ENCODE measurements around the gene ADORA2B.
"Not testable (repeated sequence)": the region's sequence is repeated elsewhere in the genome, so short reads cannot be mapped to it uniquely, and the experiment has no call there.

The ADORA2B gene

GRCh38 chr17:15944759-15945526 lies at the start of gene ADORA2B:
Gene ADORA2B (plus strand): TSS chr17:15945130. CDS start chr17:15945249, 119 bp downstream.
- no peak for DNase-seq (ENCODE audit: low read depth)
- TF ChIP-seq, protein P1, sequence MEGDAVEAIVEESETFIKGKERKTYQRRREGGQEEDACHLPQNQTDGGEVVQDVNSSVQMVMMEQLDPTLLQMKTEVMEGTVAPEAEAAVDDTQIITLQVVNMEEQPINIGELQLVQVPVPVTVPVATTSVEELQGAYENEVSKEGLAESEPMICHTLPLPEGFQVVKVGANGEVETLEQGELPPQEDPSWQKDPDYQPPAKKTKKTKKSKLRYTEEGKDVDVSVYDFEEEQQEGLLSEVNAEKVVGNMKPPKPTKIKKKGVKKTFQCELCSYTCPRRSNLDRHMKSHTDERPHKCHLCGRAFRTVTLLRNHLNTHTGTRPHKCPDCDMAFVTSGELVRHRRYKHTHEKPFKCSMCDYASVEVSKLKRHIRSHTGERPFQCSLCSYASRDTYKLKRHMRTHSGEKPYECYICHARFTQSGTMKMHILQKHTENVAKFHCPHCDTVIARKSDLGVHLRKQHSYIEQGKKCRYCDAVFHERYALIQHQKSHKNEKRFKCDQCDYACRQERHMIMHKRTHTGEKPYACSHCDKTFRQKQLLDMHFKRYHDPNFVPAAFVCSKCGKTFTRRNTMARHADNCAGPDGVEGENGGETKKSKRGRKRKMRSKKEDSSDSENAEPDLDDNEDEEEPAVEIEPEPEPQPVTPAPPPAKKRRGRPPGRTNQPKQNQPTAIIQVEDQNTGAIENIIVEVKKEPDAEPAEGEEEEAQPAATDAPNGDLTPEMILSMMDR (conservative IDR thresholded peaks at IDR 0.05; ENCODE audit: low read depth, low read length) = peak; percentile 47
- peak within 1 kb of the TSS; percentile 72 for H3K4me3 ChIP-seq (ENCODE audit: low read length)

GRCh38 chr17:15896277-15896676 lies 48.7 kb upstream of the ADORA2B start:
- no peak for DNase-seq (ENCODE audit: low read depth)
- H3K4me3 ChIP-seq (ENCODE audit: low read length) = no peak overlapping the region
- TF ChIP-seq, protein P1 (conservative IDR thresholded peaks at IDR 0.05; ENCODE audit: low read depth, low read length) = no peak

GRCh38 chr17:15896834-15897233 lies 48.1 kb upstream of the ADORA2B start:
- DNase-seq (ENCODE audit: low read depth) = no peak
- TF ChIP-seq, protein P1 (conservative IDR thresholded peaks at IDR 0.05; ENCODE audit: low read depth, low read length) = no peak
- H3K4me3 ChIP-seq (ENCODE audit: low read length) = no peak overlapping the region

- not testable (repeated sequence) for DNase-seq (ENCODE audit: low read depth); H3K4me3 ChIP-seq (ENCODE audit: low read length)
Measured at GRCh38 chr17:15899596-15899995, 45.3 kb upstream of the ADORA2B start.

DNA sequence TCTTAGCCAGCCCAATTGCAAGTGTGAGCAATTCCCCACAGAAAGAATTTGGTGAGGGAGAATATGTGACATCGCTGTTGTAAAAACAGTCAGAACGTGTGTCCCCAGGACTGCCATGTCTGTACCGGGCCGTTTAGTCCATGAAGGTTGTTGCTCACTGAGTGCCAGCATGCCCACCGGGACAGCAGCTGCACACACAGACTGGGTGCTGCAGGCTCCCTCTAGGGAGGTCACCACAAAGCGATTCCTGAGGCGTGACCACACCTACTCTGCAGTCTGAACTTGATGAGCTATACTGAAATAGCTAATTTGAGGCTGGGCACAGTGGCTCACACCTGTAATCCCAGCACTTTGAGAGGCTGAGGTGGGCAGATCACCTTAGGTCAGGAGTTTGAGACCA lies 44.1 kb upstream of the ADORA2B start:
- TF ChIP-seq, protein P1 (conservative IDR thresholded peaks at IDR 0.05; ENCODE audit: low read depth, low read length) = no peak
- H3K4me3 ChIP-seq (ENCODE audit: low read length) = no peak overlapping the region
- no peak for DNase-seq (ENCODE audit: low read depth)

- H3K4me3 ChIP-seq (ENCODE audit: low read length); DNase-seq (ENCODE audit: low read depth): not testable (repeated sequence)
Measured at GRCh38 chr17:15905236-15905635, 39.7 kb upstream of the ADORA2B start.

- H3K4me3 ChIP-seq (ENCODE audit: low read length) = no peak overlapping the region
- DNase-seq (ENCODE audit: low read depth) = no peak
- TF ChIP-seq, protein P1 (conservative IDR thresholded peaks at IDR 0.05; ENCODE audit: low read depth, low read length) = no peak
Measured at GRCh38 chr17:15907290-15907689, 37.6 kb upstream of the ADORA2B start.

DNA sequence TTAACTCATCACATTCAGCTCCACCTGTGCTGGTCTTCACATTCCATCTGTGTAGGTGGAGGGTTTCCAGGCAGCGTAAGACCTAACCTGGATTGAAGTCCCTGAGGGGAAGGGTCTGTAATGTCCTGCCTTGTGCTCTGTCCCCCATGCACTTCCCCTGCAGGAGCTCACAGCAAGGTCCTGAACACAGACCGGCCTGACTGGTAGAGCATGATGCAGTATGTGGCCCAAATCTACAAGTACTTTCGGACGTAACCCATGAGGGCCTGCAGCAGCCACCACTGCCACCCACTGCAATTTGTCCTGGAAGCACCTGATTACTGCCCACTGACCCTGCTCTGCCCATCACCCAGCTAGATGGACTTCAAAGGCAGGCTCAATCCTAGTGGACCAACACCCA lies 36.6 kb upstream of the ADORA2B start:
- H3K4me3 ChIP-seq (ENCODE audit: low read length) = no peak overlapping the region
- TF ChIP-seq, protein P1 (conservative IDR thresholded peaks at IDR 0.05; ENCODE audit: low read depth, low read length) = no peak
- no peak for DNase-seq (ENCODE audit: low read depth)
